ENCODE data around the gene KBTBD12. TPM values are rescaled to one million over a fixed set of nuclear protein-coding genes. Genes with fewer than 3 reads are reported as not detected.

The KBTBD12 gene
- total RNA-seq, 1 donor from 2014 or later = 0.08 TPM

DNA sequence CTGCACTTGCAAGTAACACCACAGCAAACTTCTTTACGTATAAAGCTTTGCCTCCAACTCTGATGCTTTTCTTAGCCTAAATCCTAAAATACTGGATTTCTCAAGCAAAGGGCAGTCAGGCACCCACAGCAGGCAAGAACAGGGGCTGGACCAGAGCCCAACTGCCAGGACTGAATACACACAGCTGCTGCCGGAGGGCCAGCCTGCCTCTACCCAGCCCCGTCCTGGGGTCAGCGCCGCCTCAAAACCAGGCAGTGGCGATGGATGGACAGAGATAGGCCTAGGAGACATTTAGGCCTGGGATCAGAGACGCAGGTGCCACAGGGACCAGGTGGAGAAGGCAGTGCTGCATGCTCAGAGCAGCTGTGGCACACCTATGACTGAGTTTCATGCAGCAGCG, 89.6 kb downstream of the KBTBD12 start:
- H3K4me3 ChIP-seq (ENCODE audit: low read depth, low read length) = no peak overlapping the region
- H3K36me3 ChIP-seq (ENCODE audit: control insufficient read depth, insufficient read depth, low read length) = no peaks in the 10 kb centered on the region
- no peak for DNase-seq (ENCODE audit: low read depth)
- H3K27me3 ChIP-seq (ENCODE audit: control insufficient read depth, insufficient read depth, low read length) = peaks cover 7% of the 10 kb centered on the region
- TF ChIP-seq, protein P1, sequence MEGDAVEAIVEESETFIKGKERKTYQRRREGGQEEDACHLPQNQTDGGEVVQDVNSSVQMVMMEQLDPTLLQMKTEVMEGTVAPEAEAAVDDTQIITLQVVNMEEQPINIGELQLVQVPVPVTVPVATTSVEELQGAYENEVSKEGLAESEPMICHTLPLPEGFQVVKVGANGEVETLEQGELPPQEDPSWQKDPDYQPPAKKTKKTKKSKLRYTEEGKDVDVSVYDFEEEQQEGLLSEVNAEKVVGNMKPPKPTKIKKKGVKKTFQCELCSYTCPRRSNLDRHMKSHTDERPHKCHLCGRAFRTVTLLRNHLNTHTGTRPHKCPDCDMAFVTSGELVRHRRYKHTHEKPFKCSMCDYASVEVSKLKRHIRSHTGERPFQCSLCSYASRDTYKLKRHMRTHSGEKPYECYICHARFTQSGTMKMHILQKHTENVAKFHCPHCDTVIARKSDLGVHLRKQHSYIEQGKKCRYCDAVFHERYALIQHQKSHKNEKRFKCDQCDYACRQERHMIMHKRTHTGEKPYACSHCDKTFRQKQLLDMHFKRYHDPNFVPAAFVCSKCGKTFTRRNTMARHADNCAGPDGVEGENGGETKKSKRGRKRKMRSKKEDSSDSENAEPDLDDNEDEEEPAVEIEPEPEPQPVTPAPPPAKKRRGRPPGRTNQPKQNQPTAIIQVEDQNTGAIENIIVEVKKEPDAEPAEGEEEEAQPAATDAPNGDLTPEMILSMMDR (IDR thresholded peaks at IDR 0.05; ENCODE audit: insufficient read depth, low read length, poor library complexity, severe bottlenecking) = no peak

DNA sequence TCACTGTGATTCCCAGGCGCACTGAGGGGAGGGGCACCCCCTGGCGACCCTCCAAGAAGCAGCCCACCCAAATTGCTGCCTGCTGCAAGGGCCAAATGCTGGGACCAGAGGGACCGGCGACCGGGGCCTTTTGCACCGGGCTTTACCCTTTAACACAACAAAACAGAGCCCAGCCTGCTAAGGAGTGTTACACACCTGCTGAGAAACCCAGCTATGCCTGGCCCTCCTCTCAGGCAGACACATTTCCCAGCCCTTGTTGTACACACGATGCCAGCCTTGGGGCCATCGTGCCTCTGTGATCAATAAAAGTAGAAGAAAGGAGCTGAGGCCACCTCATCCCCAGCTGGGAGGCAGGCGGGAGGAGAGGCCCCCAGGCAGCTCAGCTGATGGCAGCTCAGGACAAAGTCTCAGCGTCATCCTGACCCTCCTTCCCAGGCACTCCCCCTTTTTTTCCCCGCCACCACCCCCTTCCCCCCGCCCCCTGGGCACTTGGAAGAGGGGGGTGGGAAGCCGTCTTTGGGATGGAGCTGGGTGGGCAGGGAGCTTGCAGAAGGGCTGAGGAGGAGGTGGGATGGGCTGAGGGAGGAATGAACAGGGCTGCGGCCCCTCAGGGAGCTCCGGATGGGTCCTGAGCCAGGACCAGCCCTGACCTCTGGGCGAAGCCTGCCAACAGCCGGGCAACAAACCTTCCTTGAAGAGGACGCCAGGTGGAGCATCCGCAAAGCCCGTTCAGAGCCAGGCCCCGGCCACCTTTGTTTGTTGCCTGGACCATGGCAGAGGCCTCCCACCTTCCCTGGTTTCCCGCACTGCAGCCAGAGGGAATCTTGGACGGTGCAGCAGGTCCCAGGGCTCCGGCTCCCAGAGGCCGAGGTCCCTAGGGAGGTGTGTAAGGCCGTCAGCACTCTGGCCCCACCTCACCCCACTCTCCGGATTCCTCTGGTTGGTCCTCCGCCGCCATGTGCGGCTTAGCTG, 91.3 kb downstream of the KBTBD12 start:
- H3K36me3 ChIP-seq (ENCODE audit: control insufficient read depth, insufficient read depth, low read length) = no peaks in the 10 kb centered on the region
- H3K4me3 ChIP-seq (ENCODE audit: low read depth, low read length) = no peak overlapping the region
- DNase-seq (ENCODE audit: low read depth) = no peak
- TF ChIP-seq, protein P1 (IDR thresholded peaks at IDR 0.05; ENCODE audit: insufficient read depth, low read length, poor library complexity, severe bottlenecking) = no peak
- peaks cover 7% of the 10 kb centered on the region for H3K27me3 ChIP-seq (ENCODE audit: control insufficient read depth, insufficient read depth, low read length)

DNA sequence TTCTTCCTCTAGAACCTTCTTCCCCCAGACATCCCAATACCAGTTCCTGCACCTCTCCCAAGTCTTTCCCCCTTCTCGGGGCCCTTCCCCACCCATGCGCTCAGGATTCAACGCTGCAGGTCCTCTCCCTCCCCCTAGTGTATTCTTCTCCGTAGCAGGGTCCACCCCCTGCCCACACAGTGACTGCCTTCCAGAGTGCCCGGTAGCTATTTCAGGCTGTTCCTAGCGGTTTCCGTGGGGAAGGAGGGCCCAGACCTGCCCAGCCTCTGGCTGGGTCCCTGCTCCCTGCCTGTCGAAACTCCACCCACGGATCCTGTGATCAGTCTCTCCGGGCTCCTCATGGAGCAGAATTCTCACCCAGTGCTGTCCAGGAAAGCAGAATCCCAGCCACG, 92.0 kb downstream of the KBTBD12 start:
- TF ChIP-seq, protein P1 (IDR thresholded peaks at IDR 0.05; ENCODE audit: insufficient read depth, low read length, poor library complexity, severe bottlenecking) = no peak
- DNase-seq (ENCODE audit: low read depth) = no peak

DNA sequence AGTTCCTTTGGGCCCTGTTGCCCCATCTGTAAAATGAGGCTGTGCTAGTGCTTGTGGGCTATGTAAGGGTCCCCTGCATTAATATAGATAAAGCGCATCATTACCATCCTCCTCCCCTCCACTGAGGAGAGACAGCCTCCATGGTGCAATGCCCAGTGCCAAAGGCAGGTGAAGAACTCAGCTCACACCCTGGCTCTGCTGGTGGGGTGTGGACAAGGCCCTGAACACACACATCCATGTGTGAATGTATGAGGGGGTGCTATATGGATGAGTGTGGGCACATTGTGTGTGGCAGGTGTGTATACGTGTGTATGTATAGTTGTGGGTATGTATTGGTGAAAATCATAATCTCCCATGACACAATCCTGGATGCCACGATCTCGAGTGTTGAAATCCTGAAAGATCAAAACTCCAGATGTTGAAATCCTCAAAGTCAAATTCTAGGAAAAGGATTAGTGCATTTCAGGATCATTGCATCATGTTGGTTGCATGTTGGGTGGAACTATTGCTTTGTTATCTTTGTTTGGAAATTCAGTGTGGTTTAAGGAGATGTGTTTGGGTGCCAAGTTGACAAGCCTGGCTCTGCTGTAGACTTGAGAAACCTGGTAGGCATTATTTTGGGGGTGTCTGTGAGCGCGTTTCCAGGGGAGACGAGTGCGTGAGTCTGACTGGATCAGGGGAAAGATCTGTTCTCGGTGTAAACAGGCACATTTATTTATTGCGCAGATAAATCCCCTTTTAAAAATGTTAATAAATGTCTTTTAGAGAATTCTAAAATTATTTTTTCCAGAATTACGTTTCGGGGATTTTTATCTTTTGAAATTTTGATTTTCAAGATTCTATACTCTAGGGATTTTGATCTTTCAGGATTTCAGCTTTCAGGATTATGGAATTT, 95.2 kb downstream of the KBTBD12 start:
- peaks cover 4% of the 10 kb centered on the region for H3K27me3 ChIP-seq (ENCODE audit: control insufficient read depth, insufficient read depth, low read length)
- H3K4me3 ChIP-seq (ENCODE audit: low read depth, low read length) = no peak overlapping the region
- no peaks in the 10 kb centered on the region for H3K36me3 ChIP-seq (ENCODE audit: control insufficient read depth, insufficient read depth, low read length)
- no peak for DNase-seq (ENCODE audit: low read depth)
- TF ChIP-seq, protein P1 (IDR thresholded peaks at IDR 0.05; ENCODE audit: insufficient read depth, low read length, poor library complexity, severe bottlenecking) = no peak

More for the DNA sequence above, 92.0 kb downstream of the KBTBD12 start:
- no peaks in the 10 kb centered on the region for H3K36me3 ChIP-seq (ENCODE audit: control insufficient read depth, insufficient read depth, low read length)
- no peak overlapping the region for H3K4me3 ChIP-seq (ENCODE audit: low read depth, low read length)
- H3K27me3 ChIP-seq (ENCODE audit: control insufficient read depth, insufficient read depth, low read length) = peaks cover 4% of the 10 kb centered on the region

DNA sequence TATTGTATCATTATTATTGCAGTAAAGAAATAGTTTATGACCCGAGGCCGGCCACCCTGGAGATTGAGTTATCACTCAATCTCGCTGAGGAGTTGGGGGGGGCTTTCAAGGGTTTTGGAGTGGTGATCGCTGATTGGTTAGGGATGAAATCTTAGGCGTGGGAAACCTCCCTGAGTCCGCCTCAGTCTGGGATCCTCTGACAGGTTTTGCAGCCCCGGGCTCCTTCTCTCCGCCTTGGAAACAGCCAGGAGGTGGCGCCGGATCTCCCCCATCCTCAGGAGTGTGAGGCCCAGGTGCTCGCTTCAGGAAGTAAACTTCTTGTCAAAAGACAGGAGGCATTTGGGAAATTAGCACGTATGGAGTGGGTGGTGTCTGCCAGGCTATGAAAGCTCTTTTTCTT, 96.1 kb downstream of the KBTBD12 start:
- no peak overlapping the region for H3K4me3 ChIP-seq (ENCODE audit: low read depth, low read length)
- no peaks in the 10 kb centered on the region for H3K36me3 ChIP-seq (ENCODE audit: control insufficient read depth, insufficient read depth, low read length)
- TF ChIP-seq, protein P1 (IDR thresholded peaks at IDR 0.05; ENCODE audit: insufficient read depth, low read length, poor library complexity, severe bottlenecking) = peak; percentile 81
- peak; percentile 18 for DNase-seq (ENCODE audit: low read depth)
- peaks cover 4% of the 10 kb centered on the region for H3K27me3 ChIP-seq (ENCODE audit: control insufficient read depth, insufficient read depth, low read length)

Data from kidney epithelial cell (primary cell).